ENCODE measurements around the gene AP2A1. TPM values are rescaled to one million over a fixed set of nuclear protein-coding genes. Genes with fewer than 3 reads are reported as not detected.

Gene AP2A1
- total and polyA plus RNA-seq, 2 of the 13 experiments (the other 11 are each of a cell fraction or from before 2014, with no cell fraction given) = 22.7 to 39.7 TPM

GRCh38 chr19:49829200-49829599 lies 62.4 kb downstream of the AP2A1 start:
- H3K79me2 ChIP-seq (ENCODE audit: insufficient read depth, low read length) = no peaks in the 10 kb centered on the region
- TF ChIP-seq ZNF7 (CRISPR knock-in tag; IDR thresholded peaks at IDR 0.05) (no peak), SAP130 (CRISPR knock-in tag; IDR thresholded peaks at IDR 0.05; ENCODE audit: low read depth) (no peak), NFKBIZ (CRISPR knock-in tag; IDR thresholded peaks at IDR 0.05) (no peak), RBFOX2 (IDR thresholded peaks at IDR 0.05; ENCODE audit: low read depth, low read length) (no peak), ZMYM3 (CRISPR knock-in tag; IDR thresholded peaks at IDR 0.05) (no peak)
- TF ChIP-seq, protein P1, sequence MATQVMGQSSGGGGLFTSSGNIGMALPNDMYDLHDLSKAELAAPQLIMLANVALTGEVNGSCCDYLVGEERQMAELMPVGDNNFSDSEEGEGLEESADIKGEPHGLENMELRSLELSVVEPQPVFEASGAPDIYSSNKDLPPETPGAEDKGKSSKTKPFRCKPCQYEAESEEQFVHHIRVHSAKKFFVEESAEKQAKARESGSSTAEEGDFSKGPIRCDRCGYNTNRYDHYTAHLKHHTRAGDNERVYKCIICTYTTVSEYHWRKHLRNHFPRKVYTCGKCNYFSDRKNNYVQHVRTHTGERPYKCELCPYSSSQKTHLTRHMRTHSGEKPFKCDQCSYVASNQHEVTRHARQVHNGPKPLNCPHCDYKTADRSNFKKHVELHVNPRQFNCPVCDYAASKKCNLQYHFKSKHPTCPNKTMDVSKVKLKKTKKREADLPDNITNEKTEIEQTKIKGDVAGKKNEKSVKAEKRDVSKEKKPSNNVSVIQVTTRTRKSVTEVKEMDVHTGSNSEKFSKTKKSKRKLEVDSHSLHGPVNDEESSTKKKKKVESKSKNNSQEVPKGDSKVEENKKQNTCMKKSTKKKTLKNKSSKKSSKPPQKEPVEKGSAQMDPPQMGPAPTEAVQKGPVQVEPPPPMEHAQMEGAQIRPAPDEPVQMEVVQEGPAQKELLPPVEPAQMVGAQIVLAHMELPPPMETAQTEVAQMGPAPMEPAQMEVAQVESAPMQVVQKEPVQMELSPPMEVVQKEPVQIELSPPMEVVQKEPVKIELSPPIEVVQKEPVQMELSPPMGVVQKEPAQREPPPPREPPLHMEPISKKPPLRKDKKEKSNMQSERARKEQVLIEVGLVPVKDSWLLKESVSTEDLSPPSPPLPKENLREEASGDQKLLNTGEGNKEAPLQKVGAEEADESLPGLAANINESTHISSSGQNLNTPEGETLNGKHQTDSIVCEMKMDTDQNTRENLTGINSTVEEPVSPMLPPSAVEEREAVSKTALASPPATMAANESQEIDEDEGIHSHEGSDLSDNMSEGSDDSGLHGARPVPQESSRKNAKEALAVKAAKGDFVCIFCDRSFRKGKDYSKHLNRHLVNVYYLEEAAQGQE (IDR thresholded peaks at IDR 0.05; ENCODE audit: borderline replicate concordance in 1 of 2, low read depth in 1 of 2, low read length in 2 of 2) = no peak
- no peak overlapping the region for H3K4me3 ChIP-seq (replicated peaks in 1 of 3; ENCODE audit: insufficient read depth in 1 of 3, low read depth in 2 of 3, low read length in 3 of 3)
- H3K27me3 ChIP-seq (ENCODE audit: control insufficient read depth in 1 of 2, insufficient read depth in 2 of 2, low read length in 2 of 2) = no peaks in the 10 kb centered on the region
- ChIA-PET CTCF (ENCODE audit: low intra/inter-chr PET ratio, low total read pairs) (no interaction called here), POLR2A (no interaction called here)
- DNase-seq (ENCODE audit: low spot score) (no peak), FAIRE-seq (no peak), ATAC-seq (no peak)
- H3K27ac ChIP-seq (ENCODE audit: extremely low read length, insufficient read depth, low read length) = no peak overlapping the region
- no peaks in the 10 kb centered on the region for H3K9me3 ChIP-seq (ENCODE audit: low read length)
- peaks cover 21 to 45% of the 10 kb centered on the region in 2 experiments for H3K36me3 ChIP-seq (replicated peaks in 1 of 2; ENCODE audit: control insufficient read depth in 1 of 2, insufficient read depth in 2 of 2, low read length in 2 of 2)
- 96% methylated on average over 7 of the region's 8 CpGs for WGBS (ENCODE audit: low lambda C conversion rate)
- no peak overlapping the region for H3K9ac ChIP-seq (ENCODE audit: insufficient read depth, low read depth, low read length)
- H3K4me1 ChIP-seq (ENCODE audit: insufficient read depth, low read length) = no peaks in the 10 kb centered on the region
- intact Hi-C loops (cut with micrococcal nuclease; ENCODE audit: unreplicated experiment) = no loop called here
- H3K4me2 ChIP-seq (ENCODE audit: low read depth, low read length) = no peak overlapping the region
- in situ Hi-C loops (cut with HindIII; ENCODE audit: extremely low pct_ligation_motif_present, low pct_unique_long_range_greater_than_20kb) = no loop called here
- no peak overlapping the region for H2AFZ ChIP-seq (ENCODE audit: low read length)
- no peaks in the 10 kb centered on the region for H4K20me1 ChIP-seq (ENCODE audit: insufficient read depth, low read length)
- BruUV-seq (replicated peaks) = no TSS peak
